Activated gamma-delta T cell treated with Interleukin-2 at 50 U/mL for 16 hours (primary cell): ENCODE results near the gene AHCY.
"Not testable (repeated sequence)": the region's sequence is repeated elsewhere in the genome, so short reads cannot be mapped to it uniquely, and the experiment has no call there.

Experiments used
- DNase-seq: peaks from one replicate; pipeline ENCODE4 v3.0.0-alpha.2; 2020

The AHCY gene

GRCh38 chr20:34322267-34323105, 19.3 kb upstream of the AHCY start:
- no peak for DNase-seq

- DNase-seq = no peak
Measured at GRCh38 chr20:34320861-34321260, 17.7 kb upstream of the AHCY start.

- no peak for DNase-seq
Measured at GRCh38 chr20:34318609-34319443, 15.7 kb upstream of the AHCY start.

- no peak for DNase-seq
Measured at GRCh38 chr20:34316196-34316814, 13.2 kb upstream of the AHCY start.

GRCh38 chr20:34315236-34315635, 12.1 kb upstream of the AHCY start:
- no peak for DNase-seq

GRCh38 chr20:34312544-34313217, 9.5 kb upstream of the AHCY start:
- DNase-seq = peak; percentile 86

- DNase-seq = no peak
Measured at GRCh38 chr20:34312024-34312460, 8.9 kb upstream of the AHCY start.

GRCh38 chr20:34311118-34312023, 8.2 kb upstream of the AHCY start:
- no peak for DNase-seq

- DNase-seq = no peak
Measured at GRCh38 chr20:34310481-34311117, 7.4 kb upstream of the AHCY start.

- no peak for DNase-seq
Measured at GRCh38 chr20:34309691-34310090, 6.5 kb upstream of the AHCY start.

GRCh38 chr20:34305333-34306230, 2.4 kb upstream of the AHCY start:
- no peak for DNase-seq

- no peak for DNase-seq
Measured at GRCh38 chr20:34302312-34302722, 838 bp downstream of the AHCY start.

- no peak for DNase-seq
Measured at GRCh38 chr20:34301587-34302311, 1.4 kb downstream of the AHCY start.

- DNase-seq = no peak
Measured at GRCh38 chr20:34300809-34301586, 2.2 kb downstream of the AHCY start.

GRCh38 chr20:34300256-34300806, 2.8 kb downstream of the AHCY start:
- no peak for DNase-seq

GRCh38 chr20:34299556-34300255, 3.4 kb downstream of the AHCY start:
- no peak for DNase-seq

- not testable (repeated sequence) for DNase-seq
Measured at GRCh38 chr20:34298294-34298784, 4.8 kb downstream of the AHCY start.
